GM19240 (cell line): ENCODE measurements around the gene PATL1.
A peak's percentile ranks its signal among the peaks of the same experiment; 100 is the strongest.
"Not testable (repeated sequence)": the region's sequence is repeated elsewhere in the genome, so short reads cannot be mapped to it uniquely, and the experiment has no call there.

Experiments used
- DNase-seq: peaks from one replicate; pipeline ENCODE4 v3.0.0; 2011; ENCODE audit warnings: low spot score; ENCODE audit not compliant: insufficient read length

The PATL1 gene

DNA sequence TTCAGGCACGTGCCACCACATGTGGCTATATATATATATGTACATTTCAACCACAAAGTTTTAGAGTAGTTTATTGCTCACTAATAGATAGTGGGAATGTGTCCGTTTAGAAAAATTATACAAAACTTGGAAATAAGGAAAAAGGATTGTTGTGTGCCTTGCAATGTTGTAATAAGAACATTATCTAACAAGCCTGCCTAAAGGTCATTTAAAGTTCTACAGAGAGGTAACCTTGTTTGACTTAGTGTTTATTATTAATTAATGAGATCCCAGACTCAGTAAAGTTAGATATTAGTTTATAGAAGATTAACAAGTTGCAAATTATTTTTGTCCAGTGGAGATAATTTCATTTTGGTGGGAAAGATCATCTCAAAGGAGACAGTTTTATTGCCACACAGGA is 5.5 kb upstream of the PATL1 start:
- no peak for DNase-seq

GRCh38 chr11:59673291-59673690 is 4.5 kb upstream of the PATL1 start:
- DNase-seq, result no peak

GRCh38 chr11:59671471-59671870 is 2.6 kb upstream of the PATL1 start:
- DNase-seq, result no peak

GRCh38 chr11:59669611-59670009 is 773 bp upstream of the PATL1 start:
- no peak for DNase-seq

GRCh38 chr11:59668188-59668949 is 468 bp downstream of the PATL1 start:
- DNase-seq, result peak; percentile 15

DNA sequence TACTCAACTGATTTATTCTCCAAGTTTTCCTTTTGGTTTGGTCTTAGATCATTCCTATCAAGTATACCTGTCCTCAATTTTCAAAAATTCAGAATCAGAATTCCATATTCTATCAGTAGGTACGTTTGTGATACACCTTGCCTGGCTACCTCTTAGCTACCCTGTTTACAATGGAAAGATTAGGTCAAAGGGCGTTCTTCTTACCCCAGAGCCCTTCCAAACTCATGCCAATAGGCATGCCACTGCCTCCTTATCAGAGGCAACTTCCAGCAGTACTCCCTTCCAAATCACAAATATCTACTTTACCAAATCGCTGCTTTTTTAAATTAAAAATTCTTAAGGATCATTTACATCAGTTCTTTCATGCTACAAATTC is 1.0 kb downstream of the PATL1 start:
- no peak for DNase-seq

DNA sequence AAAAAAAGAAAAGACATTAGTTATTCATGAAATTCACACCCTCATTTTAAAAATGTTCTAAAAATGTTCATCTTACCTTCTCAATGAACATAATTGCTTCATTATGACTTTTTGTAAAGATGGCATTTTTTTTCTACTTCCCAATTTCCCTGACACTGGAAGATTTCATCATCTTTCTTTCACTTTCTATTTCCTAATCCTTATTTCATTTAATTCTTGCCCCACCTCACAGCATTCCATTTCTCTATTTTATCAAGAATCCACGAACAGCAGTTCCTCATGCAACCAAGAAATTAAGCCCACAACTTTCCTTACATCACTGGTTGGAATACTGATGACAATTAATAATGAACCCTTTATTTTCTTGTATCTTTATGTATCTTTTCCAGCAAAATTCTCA is 1.9 kb downstream of the PATL1 start:
- DNase-seq, result no peak

- no peak for DNase-seq
Observed at GRCh38 chr11:59660621-59661020, 8.2 kb downstream of the PATL1 start.

DNA sequence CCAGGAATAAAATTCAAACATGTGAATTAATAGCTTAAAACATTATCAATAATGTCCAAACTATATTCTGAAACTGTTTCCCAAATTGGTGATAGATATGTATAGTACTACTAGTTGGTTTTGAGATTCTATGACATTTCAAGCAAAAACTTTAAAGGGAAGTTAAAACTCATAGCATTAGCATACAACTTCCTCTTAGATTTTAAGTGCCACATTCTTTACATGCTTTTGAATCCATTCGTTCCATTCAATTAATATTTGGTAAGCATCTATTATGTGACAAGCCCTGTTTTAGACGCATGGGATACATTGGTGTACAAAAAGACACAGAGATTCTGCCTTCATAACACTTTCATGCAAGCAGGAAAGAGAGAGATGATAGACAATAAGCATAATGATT is 8.9 kb downstream of the PATL1 start:
- no peak for DNase-seq

DNA sequence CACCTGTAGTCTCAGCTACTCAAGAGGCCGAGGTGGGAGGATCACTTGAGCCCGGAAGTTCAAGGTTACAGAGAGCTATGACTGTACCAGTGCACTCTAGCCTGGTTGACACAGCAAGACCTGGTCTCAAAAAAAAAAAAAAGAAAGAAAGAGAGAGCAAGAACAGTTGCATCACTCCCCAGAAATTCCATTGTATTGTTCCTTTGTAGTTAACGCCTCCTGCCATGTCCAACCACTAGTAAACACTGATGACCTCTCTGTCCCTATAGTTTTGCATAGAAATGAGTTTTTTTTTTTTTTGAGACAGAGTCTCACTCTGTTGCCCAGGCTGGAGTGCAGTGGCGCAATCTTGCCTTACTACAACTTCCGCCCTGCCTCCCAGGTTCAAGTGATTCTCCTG is 10.8 kb downstream of the PATL1 start:
- no peak for DNase-seq

GRCh38 chr11:59654893-59655292 is 13.9 kb downstream of the PATL1 start:
- DNase-seq, result no peak

- DNase-seq, result no peak
Observed at GRCh38 chr11:59647245-59647980, 21.4 kb downstream of the PATL1 start.

GRCh38 chr11:59644528-59644927 is 24.3 kb downstream of the PATL1 start:
- no peak for DNase-seq

DNA sequence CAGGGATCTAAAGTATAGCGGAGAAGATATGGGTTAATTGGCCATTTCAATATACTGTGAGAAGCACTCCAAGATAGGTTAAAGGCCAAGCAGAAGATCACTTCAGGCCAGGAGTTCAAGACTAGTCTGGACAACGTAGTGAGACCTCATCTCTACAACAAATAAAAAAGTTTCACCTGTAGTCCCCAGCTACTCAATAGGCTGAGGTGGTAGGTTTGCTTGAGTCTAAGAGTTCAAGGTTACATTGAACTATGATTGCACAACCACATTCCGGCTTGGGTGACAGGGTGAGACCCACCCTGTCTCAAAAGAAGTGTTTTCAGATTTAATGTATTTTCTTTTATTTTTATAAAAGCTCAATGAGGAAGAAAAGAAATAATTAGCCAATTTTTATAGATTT is 25.4 kb downstream of the PATL1 start:
- no peak for DNase-seq

GRCh38 chr11:59641156-59641555 is 27.7 kb downstream of the PATL1 start:
- no peak for DNase-seq

GRCh38 chr11:59630493-59630892 is 38.3 kb downstream of the PATL1 start:
- no peak for DNase-seq

DNA sequence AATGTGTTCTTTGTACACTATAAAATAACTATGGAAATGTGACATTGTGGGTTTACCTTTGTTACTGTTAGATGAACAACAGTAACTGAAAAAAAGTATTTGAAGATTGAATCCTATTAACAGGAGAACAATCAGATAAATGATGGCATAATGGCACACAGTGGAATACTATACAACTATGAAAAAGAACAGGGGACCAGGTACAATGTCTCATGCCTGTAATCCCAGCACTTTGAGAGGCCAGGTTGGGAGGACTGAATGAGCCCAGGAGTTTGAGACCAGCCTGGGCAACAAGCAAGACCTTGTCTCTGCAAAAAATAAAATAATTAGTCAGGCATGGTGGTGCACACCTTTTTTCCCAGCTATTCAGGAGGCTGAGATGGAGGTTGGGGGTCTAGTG is 38.8 kb downstream of the PATL1 start:
- DNase-seq, result no peak

GRCh38 chr11:59626969-59627368 is 41.9 kb downstream of the PATL1 start:
- DNase-seq, result not testable (repeated sequence)

GRCh38 chr11:59625703-59626102 is 43.1 kb downstream of the PATL1 start:
- no peak for DNase-seq

DNA sequence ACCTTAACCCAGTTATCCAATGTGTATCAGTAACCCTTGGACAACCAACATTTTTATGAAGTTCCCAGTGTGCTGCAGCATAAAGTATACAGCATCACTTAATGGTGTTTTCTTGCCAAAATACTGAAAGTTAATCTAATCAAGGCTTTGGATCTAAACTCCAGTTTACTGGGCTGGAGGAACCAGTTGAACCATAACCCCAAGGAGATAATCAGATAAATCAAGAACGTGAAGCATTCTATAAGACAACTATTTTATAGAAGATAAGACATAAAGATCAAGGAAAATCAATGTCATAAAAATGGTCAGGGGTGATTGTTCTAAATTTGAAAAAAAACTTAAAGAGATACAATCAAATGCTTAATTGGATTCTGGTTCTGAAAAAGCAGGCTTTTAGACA is 51.0 kb downstream of the PATL1 start:
- no peak for DNase-seq

- no peak for DNase-seq
Observed at GRCh38 chr11:59616396-59616982, 52.3 kb downstream of the PATL1 start.

GRCh38 chr11:59615637-59616395 is 53.0 kb downstream of the PATL1 start, which contains the start of gene OSBP:
OSBP (minus strand) TSS chr11:59615774; CDS start chr11:59615664, 110 bp downstream.
- DNase-seq, result peak; percentile 88
